NCI-H526 treated with DMSO at 0.1 percent for 48 hours (cell line): ENCODE results near the gene RNF145.

Experiments used
- DNase-seq: peaks from one replicate; lab custom pipeline; 2025; lab: John Stamatoyannopoulos, UW

RNF145 gene

GRCh38 chr5:159112436-159112835 is 96.9 kb downstream of the RNF145 start:
- no peak for DNase-seq
